NT2/D1 (cell line): ENCODE data around the gene TBL1XR1.

Experiments
- SUZ12 ChIP-seq: IDR thresholded peaks from 2 replicates; pipeline ENCODE4 v1.6.1; 2011; ENCODE audit not compliant: insufficient read length, insufficient read depth; ENCODE audit errors: extremely low read depth
- YY1 ChIP-seq: IDR thresholded peaks from 2 replicates; pipeline ENCODE4 v1.6.1; 2011; ENCODE audit not compliant: insufficient read length, insufficient read depth
- ZNF274 ChIP-seq: IDR thresholded peaks from 2 replicates; pipeline ENCODE4 v1.6.1; 2011; ENCODE audit warnings: mild to moderate bottlenecking, low read depth, low read length

DNA sequence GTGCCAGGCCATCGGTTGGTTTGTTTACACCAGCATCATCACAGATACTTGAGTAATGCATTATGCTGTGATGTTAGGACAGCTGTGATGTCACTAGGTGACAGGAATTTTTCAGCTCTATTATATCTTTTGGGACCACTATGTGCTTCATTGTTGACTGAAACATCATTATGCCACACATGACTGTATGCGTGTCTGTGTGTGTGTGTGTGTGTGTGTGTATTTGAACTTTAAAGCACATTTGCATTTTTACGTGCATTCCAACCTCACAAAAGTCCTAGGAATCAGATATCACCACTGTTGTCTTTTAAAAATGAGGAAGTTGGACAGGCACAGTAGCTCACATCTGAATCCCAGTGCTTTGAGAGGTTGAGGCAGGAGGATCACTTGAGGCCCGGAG, 223.0 kb downstream of the TBL1XR1 start:
- TF ChIP-seq YY1 (no peak), ZNF274 (no peak), SUZ12 (no peak)
